ENCODE results near the gene MAD1L1.

DNA sequence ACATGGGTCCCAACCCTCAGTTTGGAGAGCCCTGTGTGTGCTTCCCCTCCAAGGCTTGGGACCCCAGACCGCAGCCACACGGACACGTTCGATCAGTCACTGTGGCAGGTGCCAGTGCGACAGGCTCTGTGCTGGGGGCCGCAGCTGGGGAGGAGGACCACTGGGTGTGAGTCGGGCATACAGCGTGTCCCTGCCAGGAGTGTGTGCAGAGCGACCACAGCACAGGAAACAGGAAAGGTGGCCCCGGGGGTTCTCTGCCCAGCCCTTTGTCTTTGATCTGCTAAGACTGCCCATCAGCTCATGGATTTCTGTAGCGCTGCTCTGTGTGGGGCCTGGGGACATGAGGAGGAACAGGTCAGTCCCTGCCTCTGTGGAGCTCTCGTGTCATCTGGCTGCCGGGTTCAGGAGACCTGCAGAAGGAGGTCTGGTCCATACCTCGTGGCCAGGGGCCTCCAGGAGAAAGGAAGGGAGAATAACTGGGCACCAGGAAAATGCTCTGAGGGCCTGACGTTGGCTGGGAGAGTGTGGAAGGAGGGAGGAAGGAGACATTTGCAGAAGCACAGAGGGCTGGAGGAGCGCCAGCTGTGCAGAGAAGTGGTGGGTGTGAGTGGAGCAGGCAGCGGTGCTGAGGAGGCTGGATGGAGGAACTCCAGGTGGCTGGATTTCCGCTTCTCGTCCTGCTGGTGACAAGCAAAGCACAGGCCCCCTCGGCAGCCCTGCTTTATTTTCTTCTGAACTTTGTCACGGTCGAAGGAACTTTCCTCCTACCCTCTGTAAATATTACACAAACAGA, 13.3 kb upstream of the MAD1L1 start:
- TF ChIP-seq, protein P1, sequence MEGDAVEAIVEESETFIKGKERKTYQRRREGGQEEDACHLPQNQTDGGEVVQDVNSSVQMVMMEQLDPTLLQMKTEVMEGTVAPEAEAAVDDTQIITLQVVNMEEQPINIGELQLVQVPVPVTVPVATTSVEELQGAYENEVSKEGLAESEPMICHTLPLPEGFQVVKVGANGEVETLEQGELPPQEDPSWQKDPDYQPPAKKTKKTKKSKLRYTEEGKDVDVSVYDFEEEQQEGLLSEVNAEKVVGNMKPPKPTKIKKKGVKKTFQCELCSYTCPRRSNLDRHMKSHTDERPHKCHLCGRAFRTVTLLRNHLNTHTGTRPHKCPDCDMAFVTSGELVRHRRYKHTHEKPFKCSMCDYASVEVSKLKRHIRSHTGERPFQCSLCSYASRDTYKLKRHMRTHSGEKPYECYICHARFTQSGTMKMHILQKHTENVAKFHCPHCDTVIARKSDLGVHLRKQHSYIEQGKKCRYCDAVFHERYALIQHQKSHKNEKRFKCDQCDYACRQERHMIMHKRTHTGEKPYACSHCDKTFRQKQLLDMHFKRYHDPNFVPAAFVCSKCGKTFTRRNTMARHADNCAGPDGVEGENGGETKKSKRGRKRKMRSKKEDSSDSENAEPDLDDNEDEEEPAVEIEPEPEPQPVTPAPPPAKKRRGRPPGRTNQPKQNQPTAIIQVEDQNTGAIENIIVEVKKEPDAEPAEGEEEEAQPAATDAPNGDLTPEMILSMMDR (conservative IDR thresholded peaks at IDR 0.05 in 1 of 2, IDR thresholded peaks at IDR 0.05 in 1 of 2; ENCODE audit: low read depth in 1 of 2, low read length in 2 of 2): no peak
- TF ChIP-seq EZH2 (IDR thresholded peaks at IDR 0.05; ENCODE audit: low read length, missing control alignments): no peak

Data from fibroblast of lung (primary cell).